Duodenal mucosa (tissue), 2 donors: ENCODE data around the gene COL5A1.

Source experiments
- H3K27ac ChIP-seq: one replicate; pipeline ENCODE4 v1.7.0; 2013; ENCODE audit warnings: low read depth, low read length
- H3K27me3 ChIP-seq, 2 donors: one replicate each; pipeline ENCODE4 v1.7.0; 2013; ENCODE audit warnings: low read length in 2 of 2, control low read depth in 1 of 2; ENCODE audit not compliant: insufficient read depth in 2 of 2, control insufficient read depth in 1 of 2
- H3K36me3 ChIP-seq, 2 donors: one replicate each; pipeline ENCODE4 v1.7.0; 2013; ENCODE audit warnings: low read length in 2 of 2, control low read depth in 1 of 2; ENCODE audit not compliant: insufficient read depth in 2 of 2, control insufficient read depth in 1 of 2
- H3K4me1 ChIP-seq, 2 donors: one replicate each; pipeline ENCODE4 v1.7.0; 2013; ENCODE audit warnings: low read length in 2 of 2, control low read depth in 1 of 2; ENCODE audit not compliant: insufficient read depth in 2 of 2, control insufficient read depth in 1 of 2
- H3K4me3 ChIP-seq, 2 donors: one replicate each; pipeline ENCODE4 v1.7.0; 2013; ENCODE audit warnings: low read length in 2 of 2, low read depth in 1 of 2
- H3K9ac ChIP-seq, 2 donors: one replicate each; pipeline ENCODE4 v1.7.0; 2013; ENCODE audit warnings: low read length in 2 of 2, low read depth in 1 of 2
- H3K9me3 ChIP-seq, 2 donors: one replicate each; pipeline ENCODE4 v1.7.0; 2013; ENCODE audit warnings: low read length in 2 of 2, control low read depth in 1 of 2; ENCODE audit not compliant: control insufficient read depth in 1 of 2

The COL5A1 gene

GRCh38 chr9:134870746-134871662, 229.4 kb downstream of the COL5A1 start:
- H3K4me1 ChIP-seq = no peaks in the 10 kb centered on the region
- no peaks in the 10 kb centered on the region for H3K9me3 ChIP-seq
- H3K4me3 ChIP-seq = no peak overlapping the region
- H3K36me3 ChIP-seq = no peaks in the 10 kb centered on the region
- H3K27ac ChIP-seq = no peak overlapping the region
- no peak overlapping the region for H3K9ac ChIP-seq
- H3K27me3 ChIP-seq = no peaks in the 10 kb centered on the region

GRCh38 chr9:134871697-134872340, 230.2 kb downstream of the COL5A1 start:
- Histone ChIP-seq H3K27ac (no peak overlapping the region), H3K4me3 (no peak overlapping the region), H3K9me3 (no peaks in the 10 kb centered on the region), H3K9ac (no peak overlapping the region), H3K36me3 (no peaks in the 10 kb centered on the region), H3K4me1 (no peaks in the 10 kb centered on the region), H3K27me3 (no peaks in the 10 kb centered on the region)

GRCh38 chr9:134872482-134873231, 231.1 kb downstream of the COL5A1 start:
- no peaks in the 10 kb centered on the region for H3K36me3 ChIP-seq
- H3K27me3 ChIP-seq = no peaks in the 10 kb centered on the region
- H3K9me3 ChIP-seq = no peaks in the 10 kb centered on the region
- no peak overlapping the region for H3K4me3 ChIP-seq
- no peaks in the 10 kb centered on the region for H3K4me1 ChIP-seq
- H3K9ac ChIP-seq = no peak overlapping the region
- no peak overlapping the region for H3K27ac ChIP-seq

DNA sequence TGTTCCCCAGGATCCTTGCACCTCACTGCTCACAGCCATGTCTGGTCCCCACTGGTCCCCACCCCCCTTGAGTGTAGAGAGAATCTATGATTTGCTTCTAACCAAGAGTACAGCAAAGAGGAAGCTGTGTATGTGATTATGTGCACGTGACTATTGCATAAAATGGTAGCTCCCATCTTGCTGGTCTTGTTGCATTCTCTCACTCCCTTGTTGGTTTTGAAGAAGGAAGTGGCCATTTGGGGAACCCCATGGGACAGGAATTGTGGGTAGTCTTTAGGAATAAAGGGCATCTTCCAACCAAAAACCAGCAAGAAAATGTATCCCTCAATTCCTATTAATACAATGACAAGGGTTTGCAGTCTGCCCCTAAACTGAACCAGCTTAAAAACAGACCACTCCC, 233.8 kb downstream of the COL5A1 start:
- Histone ChIP-seq H3K27ac (no peak overlapping the region), H3K9me3 (no peaks in the 10 kb centered on the region), H3K4me3 (no peak overlapping the region), H3K36me3 (no peaks in the 10 kb centered on the region), H3K9ac (no peak overlapping the region), H3K27me3 (peaks cover 0 to 4% of the 10 kb centered on the region in 2 donors), H3K4me1 (no peaks in the 10 kb centered on the region)

DNA sequence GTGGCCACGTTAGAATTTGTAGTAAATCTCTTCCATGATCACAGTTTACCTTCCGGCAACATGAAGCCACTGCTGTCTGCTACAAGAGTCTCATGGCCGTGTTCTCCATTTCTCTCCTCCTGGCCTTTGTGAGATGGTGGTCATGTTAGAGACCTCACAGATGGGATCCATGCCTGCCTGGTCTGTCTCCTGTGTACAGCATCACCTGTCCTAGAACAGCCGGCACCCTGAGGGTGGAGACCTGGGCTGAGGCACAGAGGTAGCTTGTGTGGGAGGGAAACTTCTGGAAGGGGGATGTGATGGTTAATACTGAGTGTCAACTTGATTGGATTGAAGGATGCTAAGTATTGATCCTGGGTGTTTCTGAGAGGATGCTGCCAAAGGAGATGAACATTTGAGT, 235.9 kb downstream of the COL5A1 start:
- Histone ChIP-seq H3K27ac (no peak overlapping the region), H3K9ac (no peak overlapping the region), H3K9me3 (no peaks in the 10 kb centered on the region), H3K36me3 (no peaks in the 10 kb centered on the region), H3K27me3 (peaks cover 0 to 4% of the 10 kb centered on the region in 2 donors), H3K4me3 (no peak overlapping the region), H3K4me1 (no peaks in the 10 kb centered on the region)

GRCh38 chr9:134879664-134880483, 238.3 kb downstream of the COL5A1 start:
- Histone ChIP-seq H3K9ac (no peak overlapping the region), H3K4me3 (no peak overlapping the region), H3K27me3 (peaks cover 0 to 4% of the 10 kb centered on the region in 2 donors), H3K9me3 (no peaks in the 10 kb centered on the region), H3K27ac (no peak overlapping the region), H3K36me3 (no peaks in the 10 kb centered on the region), H3K4me1 (no peaks in the 10 kb centered on the region)

DNA sequence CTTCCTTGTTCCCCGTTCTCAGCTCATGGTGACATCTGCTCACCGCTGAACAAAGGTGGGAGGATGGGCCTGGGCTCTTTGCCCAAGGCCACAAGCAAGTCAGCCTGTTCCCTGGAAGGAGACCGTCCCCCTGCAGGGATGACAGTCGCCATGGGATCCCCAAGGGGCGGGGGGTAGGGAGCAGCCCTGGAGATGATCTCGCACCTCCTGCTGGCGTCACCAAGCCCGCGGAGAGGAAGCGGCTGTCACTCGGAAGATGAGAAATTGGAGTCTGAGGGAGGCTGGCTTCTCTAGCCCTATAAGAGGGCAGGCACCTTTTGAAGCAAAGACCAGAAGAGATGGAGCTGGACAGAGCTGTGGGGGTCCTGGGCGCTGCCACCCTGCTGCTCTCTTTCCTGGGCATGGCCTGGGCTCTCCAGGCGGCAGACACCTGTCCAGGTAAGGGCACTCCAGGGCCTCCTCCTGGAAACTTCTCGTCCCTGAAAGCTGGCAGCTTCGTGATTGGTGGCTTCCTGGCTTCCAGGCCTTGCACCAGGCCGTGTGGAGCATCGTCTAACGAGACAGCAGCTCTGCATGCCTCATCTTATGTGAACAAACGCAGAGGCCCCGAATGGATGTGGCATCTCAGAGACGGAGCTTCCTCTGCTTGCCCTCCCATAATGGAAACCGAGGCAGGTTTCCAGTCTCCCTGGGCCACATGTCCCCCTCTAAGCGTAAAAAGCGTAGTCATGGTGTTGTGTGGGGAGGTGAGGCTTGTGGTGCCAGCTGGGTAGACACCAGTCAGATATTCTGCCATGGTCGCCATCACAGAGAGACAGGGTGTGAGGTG, 239.1 kb downstream of the COL5A1 start, which contains the start of gene FCN2:
Gene FCN2 (plus strand): TSS at position 327 of the 829 bp plus-strand sequence. CDS start 12 bp downstream, at position 339.
- Histone ChIP-seq H3K27me3 (peaks cover 0 to 4% of the 10 kb centered on the region in 2 donors), H3K9me3 (no peaks in the 10 kb centered on the region), H3K9ac (no peak within 1 kb of the TSS), H3K4me1 (no peaks in the 10 kb centered on the region), H3K36me3 (no peaks in the 10 kb centered on the region), H3K27ac (no peak within 1 kb of the TSS), H3K4me3 (no peak within 1 kb of the TSS)

GRCh38 chr9:134881313-134881670, 239.7 kb downstream of the COL5A1 start:
- Histone ChIP-seq H3K9ac (no peak overlapping the region), H3K27me3 (peaks cover 0 to 4% of the 10 kb centered on the region in 2 donors), H3K9me3 (no peaks in the 10 kb centered on the region), H3K36me3 (no peaks in the 10 kb centered on the region), H3K27ac (no peak overlapping the region), H3K4me1 (no peaks in the 10 kb centered on the region), H3K4me3 (no peak overlapping the region)

- no peak overlapping the region for H3K9ac ChIP-seq
- H3K27ac ChIP-seq = no peak overlapping the region
- no peaks in the 10 kb centered on the region for H3K4me1 ChIP-seq
- H3K36me3 ChIP-seq = no peaks in the 10 kb centered on the region
- H3K9me3 ChIP-seq = no peaks in the 10 kb centered on the region
- H3K27me3 ChIP-seq = peaks cover 0 to 4% of the 10 kb centered on the region in 2 donors
- H3K4me3 ChIP-seq = no peak overlapping the region
Observed at GRCh38 chr9:134882204-134882785, 240.7 kb downstream of the COL5A1 start.
